Activated T-helper 9 cell treated with anti-CD3 and anti-CD28 coated beads, Interleukin-2, amount 50 U/mL, for 16 hours (primary cell): ENCODE measurements around the gene PGBD2.
"Not testable (repeated sequence)": the region's sequence is repeated elsewhere in the genome, so short reads cannot be mapped to it uniquely, and the experiment has no call there.

Source experiments
- DNase-seq: peaks from one replicate; pipeline ENCODE4 v3.0.0-alpha.2; 2020; ENCODE audit warnings: low read depth

The PGBD2 gene

GRCh38 chr1:248906009-248906752 is at the start of gene PGBD2:
Gene PGBD2, plus strand, starts transcription at chr1:248906235. Its CDS starts 7,628 bp downstream, at chr1:248913863.
- peak; percentile 93 for DNase-seq

- DNase-seq, result no peak
These were observed 48.8 kb upstream of the PGBD2 start for GRCh38 chr1:248857201-248857600.

- no peak for DNase-seq
These were observed 48.3 kb upstream of the PGBD2 start for GRCh38 chr1:248857749-248858095.

GRCh38 chr1:248858096-248858890 is 47.7 kb upstream of the PGBD2 start:
- peak; percentile 24 for DNase-seq

- DNase-seq, result peak; percentile 97
These were observed 46.8 kb upstream of the PGBD2 start, which contains the start of gene ZNF692 for GRCh38 chr1:248858891-248859889. Gene ZNF692, minus strand, starts transcription at chr1:248859085. Its CDS starts 776 bp downstream, at chr1:248858309.

GRCh38 chr1:248860007-248860406 is 46.0 kb upstream of the PGBD2 start:
- DNase-seq, result no peak

GRCh38 chr1:248861616-248862015 is 44.4 kb upstream of the PGBD2 start:
- no peak for DNase-seq

GRCh38 chr1:248862695-248862997 is 43.4 kb upstream of the PGBD2 start:
- DNase-seq, result no peak

- peak; percentile 61 for DNase-seq
These were observed 42.8 kb upstream of the PGBD2 start for GRCh38 chr1:248862998-248863881.

GRCh38 chr1:248871837-248872401 is 34.1 kb upstream of the PGBD2 start:
- DNase-seq, result no peak

GRCh38 chr1:248872752-248873408 is 33.2 kb upstream of the PGBD2 start:
- DNase-seq, result peak; percentile 26

GRCh38 chr1:248873409-248873992 is 32.5 kb upstream of the PGBD2 start:
- peak; percentile 88 for DNase-seq

GRCh38 chr1:248873993-248874533 is 32.0 kb upstream of the PGBD2 start:
- DNase-seq, result peak; percentile 77

GRCh38 chr1:248881261-248881660 is 24.8 kb upstream of the PGBD2 start:
- no peak for DNase-seq

- not testable (repeated sequence) for DNase-seq
These were observed 23.6 kb upstream of the PGBD2 start for GRCh38 chr1:248882427-248882826.

- DNase-seq, result no peak
These were observed 21.3 kb upstream of the PGBD2 start for GRCh38 chr1:248884632-248885295.

GRCh38 chr1:248885646-248886045 is 20.4 kb upstream of the PGBD2 start:
- no peak for DNase-seq

- DNase-seq, result no peak
These were observed 19.7 kb upstream of the PGBD2 start for GRCh38 chr1:248886237-248886895.

GRCh38 chr1:248889914-248890243 is 16.2 kb upstream of the PGBD2 start:
- DNase-seq, result not testable (repeated sequence)
